K562 (cell line): ENCODE results near the gene GP1BB. TPM values are rescaled to one million over a fixed set of nuclear protein-coding genes. Genes with fewer than 3 reads are reported as not detected.
A peak's percentile ranks its signal among the peaks of the same experiment; 100 is the strongest.

Source experiments
- BDP1 ChIP-seq: IDR thresholded peaks from 3 replicates; pipeline ENCODE4 v1.6.1; 2011; ENCODE audit not compliant: insufficient read length, insufficient read depth
- HCFC1 ChIP-seq: IDR thresholded peaks from 2 replicates; pipeline ENCODE4 v1.6.1; 2012; ENCODE audit warnings: low read depth, low read length, improper control_type of control experiment
- ILK ChIP-seq: fragments of 450-650 bp; IDR thresholded peaks from 2 replicates; pipeline ENCODE4 v1.6.1; 2016; ENCODE audit warnings: missing genetic modification characterization, low read depth, mild to moderate bottlenecking, missing compliant biosample characterization, moderate library complexity, borderline replicate concordance
- JUND ChIP-seq, 2 experiments: IDR thresholded peaks; 2 replicates in 1 of 2; 3 replicates in 1 of 2; pipeline ENCODE4 v1.6.1; 2011; ENCODE audit warnings: borderline replicate concordance in 2 of 2, low read depth in 2 of 2, low read length in 2 of 2, improper control_type of control experiment in 1 of 2, missing biosample characterization in 1 of 2, missing genetic modification characterization in 1 of 2, missing genetic modification reagents in 1 of 2
- MEF2A ChIP-seq: IDR thresholded peaks from 2 replicates; pipeline ENCODE4 v1.6.1; 2011; ENCODE audit warnings: low read depth, mild to moderate bottlenecking, low read length, moderate library complexity; ENCODE audit not compliant: control insufficient read depth
- MXI1 ChIP-seq: IDR thresholded peaks from 2 replicates; pipeline ENCODE4 v1.6.1; 2011; ENCODE audit warnings: low read depth, mild to moderate bottlenecking, improper control_type of control experiment, low read length
- NCOA1 ChIP-seq: fragments of 450-650 bp; IDR thresholded peaks from 2 replicates; pipeline ENCODE4 v1.6.1; 2016; ENCODE audit warnings: low read depth
- NCOA4 ChIP-seq: fragments of 450-650 bp; IDR thresholded peaks from 2 replicates; pipeline ENCODE4 v1.6.1; 2018; ENCODE audit warnings: mild to moderate bottlenecking; ENCODE audit not compliant: partially characterized antibody
- NFATC3 ChIP-seq: fragments of 450-650 bp; IDR thresholded peaks from 2 replicates; pipeline ENCODE4 v1.6.1; 2017; ENCODE audit warnings: mild to moderate bottlenecking
- NFE2 ChIP-seq: IDR thresholded peaks from 2 replicates; pipeline ENCODE4 v1.6.1; 2014; ENCODE audit warnings: antibody characterized with exemption, low read depth
- NR1H2 ChIP-seq: sonication (generic); formaldehyde crosslinking; IDR thresholded peaks from 2 replicates; pipeline ENCODE4 v1.4.0; 2020; ENCODE audit warnings: mild to moderate bottlenecking, missing genetic modification reagents
- NUFIP1 ChIP-seq: fragments of 450-650 bp; IDR thresholded peaks from 2 replicates; pipeline ENCODE4 v1.6.1; 2018; ENCODE audit not compliant: partially characterized antibody
- PML ChIP-seq: IDR thresholded peaks from 2 replicates; pipeline ENCODE4 v1.6.1; 2012; ENCODE audit warnings: low read length, inconsistent platforms
- SREBF2 ChIP-seq: sonication (generic); formaldehyde crosslinking; IDR thresholded peaks from 2 replicates; pipeline ENCODE4 v1.4.0; 2020; ENCODE audit warnings: mild to moderate bottlenecking, missing genetic modification reagents
- TBL1XR1 ChIP-seq, 2 experiments: IDR thresholded peaks; 2 replicates each; pipeline ENCODE4 v1.6.1; 2012; ENCODE audit warnings: improper control_type of control experiment in 2 of 2, low read length in 2 of 2, mild to moderate bottlenecking in 1 of 2
- ZBTB34 ChIP-seq: fragments of 250-450 bp; sonication (Bioruptor Pico); IDR thresholded peaks from 2 replicates; pipeline ENCODE4 v1.8.0; 2021; ENCODE audit warnings: mild to moderate bottlenecking, moderate library complexity
- ZBTB8A ChIP-seq: fragments of 450-650 bp; IDR thresholded peaks from 2 replicates; pipeline ENCODE4 v1.6.1; 2018; ENCODE audit warnings: mild to moderate bottlenecking, moderate library complexity; ENCODE audit not compliant: partially characterized antibody
- ZFP36 ChIP-seq: fragments of 150-350 bp; IDR thresholded peaks from 2 replicates; pipeline ENCODE4 v1.6.1; 2018; ENCODE audit warnings: low read length, low read depth; ENCODE audit not compliant: partially characterized antibody
- ZFPM2 ChIP-seq: fragments of 250-450 bp; sonication (Bioruptor Pico); IDR thresholded peaks from 2 replicates; pipeline ENCODE4 v1.5.1; 2022; ENCODE audit warnings: mild to moderate bottlenecking
- ZHX1 ChIP-seq: fragments of 150-350 bp; conservative IDR thresholded peaks from 2 replicates; pipeline ENCODE4 v1.6.1; 2014; ENCODE audit warnings: low read length
- ZNF212 ChIP-seq: fragments of 450-650 bp; formaldehyde crosslinking; IDR thresholded peaks from 2 replicates; pipeline ENCODE4 v1.4.0; 2020; ENCODE audit warnings: mild to moderate bottlenecking
- ZNF347 ChIP-seq: fragments of 450-650 bp; formaldehyde crosslinking; IDR thresholded peaks from 2 replicates; pipeline ENCODE4 v1.4.0; 2020; ENCODE audit warnings: low read depth, mild to moderate bottlenecking, moderate library complexity
- ZNF436 ChIP-seq: fragments of 250-450, 450-650 bp; sonication (Bioruptor Pico); formaldehyde crosslinking; IDR thresholded peaks from 2 replicates; pipeline ENCODE4 v1.7.0; 2020; ENCODE audit warnings: mild to moderate bottlenecking
- ZNF639 ChIP-seq, 2 experiments: fragments of 200-800 bp in 1 of 2; sonication (Bioruptor generic) in 1 of 2; sonication (generic) in 1 of 2; formaldehyde crosslinking in 1 of 2; IDR thresholded peaks in 1 of 2; conservative IDR thresholded peaks in 1 of 2; 2 replicates each; pipeline versions ENCODE4 v1.5.0 to v1.6.1; 2016 to 2020; ENCODE audit warnings: missing compliant biosample characterization in 1 of 2, missing genetic modification characterization in 1 of 2, missing genetic modification reagents in 1 of 2
- ZNF830 ChIP-seq: fragments of 250-450 bp; sonication (Bioruptor Pico); IDR thresholded peaks from 2 replicates; pipeline ENCODE4 v1.5.0; 2021; ENCODE audit warnings: mild to moderate bottlenecking
- polyA plus RNA-seq, 8 experiments: library from polyadenylated mRNA; depleted of rRNA in 4 of 8; stranded (reverse) in 5 of 8; unstranded in 3 of 8; fragments of >200 nt; fragmentation: Nextera tagmentation in 2 of 8; fragmentation: Illumina TruSeq in 1 of 8; extraction: Ambion mirVana in 2 of 8; extraction: Trizol in 1 of 8; gene quantifications; 2 replicates each; pipeline versions ENCODE4 v1.2.1 to v1.2.3, GENCODE V29; 2011 to 2014; ENCODE audit warnings: inconsistent platforms in 1 of 8, missing spikeins in 1 of 8
- total RNA-seq, 7 experiments: library from RNA; depleted of rRNA in 6 of 7; stranded (reverse); fragments of >200 nt in 6 of 7; fragmentation: Illumina TruSeq in 2 of 7; extraction: Trizol in 2 of 7; gene quantifications; 2 replicates each; pipeline versions ENCODE4 v1.2.1 to v1.2.3, GENCODE V29; 2011 to 2021; ENCODE audit warnings: low replicate concordance in 1 of 7

GP1BB gene
- total and polyA plus RNA-seq, 9 of the 15 experiments (the other 6 are each of a cell fraction or from before 2014, with no cell fraction given) = 0.69 to 162 (median 2.8) TPM

- TF ChIP-seq MXI1 (no peak), NUFIP1 (no peak), HCFC1 (peak; percentile 42), JUND (IDR thresholded peaks at IDR 0.05; ENCODE audit: borderline replicate concordance, low read depth, low read length) (peak; percentile 33; the same call in 1 of the 2 replicates), JUND (tag; IDR thresholded peaks at IDR 0.05; ENCODE audit: borderline replicate concordance, low read depth, low read length) (peak; percentile 70; the same call in 2 of the 3 replicates), ZNF212 (no peak), TBL1XR1 (IDR thresholded peaks at IDR 0.05; ENCODE audit: low read length in 2 of 2) (peak; percentile 52 to 62; a peak in 2 of 4 replicates), NCOA4 (no peak), BDP1 (no peak), ZFP36 (peak; percentile 36), ZBTB8A (no peak), PML (no peak), ZNF830 (no peak), MEF2A (no peak), NCOA1 (no peak), NFE2 (peak; percentile 80), ZNF347 (CRISPR knock-in tag) (no peak), ZFPM2 (0 out of 2 replicates have a peak, but pooled peaks have one; percentile 40), ZBTB34 (CRISPR knock-in tag) (no peak), SREBF2 (CRISPR knock-in tag) (no peak), NFATC3 (no peak), ZNF639 (CRISPR knock-in tag; conservative IDR thresholded peaks at IDR 0.05 in 1 of 2, IDR thresholded peaks at IDR 0.05 in 1 of 2) (no peak), ILK (tag) (no peak), ZNF436 (CRISPR knock-in tag) (no peak), NR1H2 (no peak), ZHX1 (no peak; the same call in 1 of the 2 replicates)
Observed at GRCh38 chr22:19691721-19692341, 31.5 kb upstream of the GP1BB start (continued).
